Measurements from ENCODE around the gene SOX4.

SOX4 gene

GRCh38 chr6:21614226-21614625, 20.7 kb downstream of the SOX4 start:
- no peak for DNase-seq (ENCODE audit: low read depth)

- DNase-seq (ENCODE audit: low read depth), result no peak
Measured at GRCh38 chr6:21615504-21615903, 22.0 kb downstream of the SOX4 start.

- DNase-seq (ENCODE audit: low read depth), result no peak
Measured at GRCh38 chr6:21616005-21616404, 22.5 kb downstream of the SOX4 start.

GRCh38 chr6:21625642-21626041, 32.1 kb downstream of the SOX4 start:
- no peak for DNase-seq (ENCODE audit: low read depth)

GRCh38 chr6:21626756-21627155, 33.2 kb downstream of the SOX4 start:
- DNase-seq (ENCODE audit: low read depth), result no peak

GRCh38 chr6:21628160-21628559, 34.6 kb downstream of the SOX4 start:
- DNase-seq (ENCODE audit: low read depth), result no peak

- DNase-seq (ENCODE audit: low read depth), result no peak
Measured at GRCh38 chr6:21633511-21634109, 40.1 kb downstream of the SOX4 start.

GRCh38 chr6:21634582-21634981, 41.0 kb downstream of the SOX4 start:
- DNase-seq (ENCODE audit: low read depth), result no peak

- DNase-seq (ENCODE audit: low read depth), result no peak
Measured at GRCh38 chr6:21636876-21637275, 43.3 kb downstream of the SOX4 start.

GRCh38 chr6:21639316-21639715, 45.8 kb downstream of the SOX4 start:
- no peak for DNase-seq (ENCODE audit: low read depth)

Measured in stimulated activated CD8-positive, alpha-beta memory T cell treated with anti-CD3 and anti-CD28 coated beads, Interleukin-7, amount 100 ng/mL, for 24 hours (primary cell).